ENCODE data around the gene OR52B2.

DNA sequence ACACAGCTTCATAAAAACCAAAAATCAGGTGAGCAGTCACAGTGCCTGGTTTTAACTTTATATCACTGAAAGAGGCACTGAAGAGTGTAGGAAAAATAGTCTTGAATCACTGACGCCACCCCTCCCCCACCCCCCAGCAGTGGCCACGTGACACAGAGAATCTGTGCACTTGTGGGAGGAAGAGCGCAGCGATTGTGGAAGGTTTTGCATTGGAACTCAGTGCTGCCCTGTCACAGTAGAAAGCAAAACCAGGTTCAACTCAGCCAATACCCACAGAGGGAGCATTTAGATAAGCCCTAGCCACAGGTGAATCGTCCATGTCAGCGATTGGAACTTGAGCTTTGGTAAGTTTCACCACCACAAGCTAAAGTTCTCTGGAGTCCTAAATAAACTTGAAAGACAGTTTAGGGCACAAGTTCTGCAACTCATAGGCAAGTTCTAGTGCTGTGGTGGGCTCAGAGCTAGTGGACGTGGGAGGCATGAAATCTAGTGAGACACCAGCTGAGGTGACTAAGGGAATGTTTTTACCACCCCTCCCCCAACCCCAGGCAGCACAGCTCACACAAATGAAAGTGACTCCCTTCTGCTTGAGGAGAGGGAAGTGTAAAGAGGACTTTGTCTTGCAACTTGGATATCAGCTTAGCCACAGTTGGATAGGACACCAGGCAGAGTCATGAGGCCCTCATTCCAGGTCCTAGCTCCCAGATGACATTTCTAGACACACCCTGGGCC, 13.3 kb downstream of the OR52B2 start:
- TF ChIP-seq, protein P1, sequence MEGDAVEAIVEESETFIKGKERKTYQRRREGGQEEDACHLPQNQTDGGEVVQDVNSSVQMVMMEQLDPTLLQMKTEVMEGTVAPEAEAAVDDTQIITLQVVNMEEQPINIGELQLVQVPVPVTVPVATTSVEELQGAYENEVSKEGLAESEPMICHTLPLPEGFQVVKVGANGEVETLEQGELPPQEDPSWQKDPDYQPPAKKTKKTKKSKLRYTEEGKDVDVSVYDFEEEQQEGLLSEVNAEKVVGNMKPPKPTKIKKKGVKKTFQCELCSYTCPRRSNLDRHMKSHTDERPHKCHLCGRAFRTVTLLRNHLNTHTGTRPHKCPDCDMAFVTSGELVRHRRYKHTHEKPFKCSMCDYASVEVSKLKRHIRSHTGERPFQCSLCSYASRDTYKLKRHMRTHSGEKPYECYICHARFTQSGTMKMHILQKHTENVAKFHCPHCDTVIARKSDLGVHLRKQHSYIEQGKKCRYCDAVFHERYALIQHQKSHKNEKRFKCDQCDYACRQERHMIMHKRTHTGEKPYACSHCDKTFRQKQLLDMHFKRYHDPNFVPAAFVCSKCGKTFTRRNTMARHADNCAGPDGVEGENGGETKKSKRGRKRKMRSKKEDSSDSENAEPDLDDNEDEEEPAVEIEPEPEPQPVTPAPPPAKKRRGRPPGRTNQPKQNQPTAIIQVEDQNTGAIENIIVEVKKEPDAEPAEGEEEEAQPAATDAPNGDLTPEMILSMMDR (IDR thresholded peaks at IDR 0.05), result no peak
- TF ChIP-seq POLR2A (IDR thresholded peaks at IDR 0.05), result no peak
- no peak for TF ChIP-seq POLR2AphosphoS5 (IDR thresholded peaks at IDR 0.05)

All from gastroesophageal sphincter (tissue), 3 donors.